Hepatocyte (in vitro differentiated cells): Measurements from ENCODE around the gene CADPS2.

Experiments
- CTCF ChIP-seq: fragments of 200-600 bp; sonication (generic); IDR thresholded peaks from 2 replicates; pipeline ENCODE4 v1.5.1; 2016; ENCODE audit warnings: antibody characterized with exemption, mild to moderate bottlenecking; ENCODE audit not compliant: poor library complexity
- EZH2 ChIP-seq: fragments of 200-600 bp; sonication (generic); IDR thresholded peaks from 2 replicates; pipeline ENCODE4 v1.6.1; 2016; ENCODE audit warnings: antibody characterized with exemption, mild to moderate bottlenecking, borderline replicate concordance

DNA sequence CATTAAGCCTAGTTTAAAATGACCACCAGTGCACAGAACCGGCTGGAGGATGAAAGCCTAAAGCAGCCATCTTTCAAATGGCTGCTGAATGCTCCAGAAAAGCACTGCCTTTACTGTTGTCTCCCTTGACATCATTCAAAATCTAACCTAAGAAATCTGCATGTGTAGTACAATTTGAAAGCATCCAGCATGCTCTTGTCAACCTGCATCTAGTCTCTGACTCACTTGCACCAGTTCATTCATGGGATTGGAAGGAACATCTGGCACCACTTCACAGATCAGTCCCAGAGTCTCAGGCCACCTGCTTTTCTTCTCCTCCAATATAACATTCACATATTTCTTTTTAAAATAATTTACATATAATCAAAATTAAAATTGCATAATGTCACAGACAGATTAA, 263.6 kb downstream of the CADPS2 start:
- no peak for TF ChIP-seq EZH2
- TF ChIP-seq CTCF = no peak
